GM18505 (cell line): ENCODE data around the gene PARVB.

Experiments used
- ATAC-seq: cut with Tn5 transposase; IDR thresholded peaks from one replicate; pipeline ENCODE4 v1.9.1; 2021; ENCODE audit not compliant: unreplicated experiment
- POLR2A ChIP-seq: IDR thresholded peaks from 4 replicates; pipeline ENCODE4 v1.6.1; 2011; ENCODE audit warnings: borderline replicate concordance; ENCODE audit not compliant: insufficient read depth, insufficient read length; ENCODE audit errors: extremely low read depth

The PARVB gene

GRCh38 chr22:44131412-44131811 is 107.3 kb downstream of the PARVB start:
- no peak for ATAC-seq
- no peak for TF ChIP-seq POLR2A

- ATAC-seq = no peak
- TF ChIP-seq POLR2A = no peak
Observed at GRCh38 chr22:44131989-44132685, 108.0 kb downstream of the PARVB start.

GRCh38 chr22:44132724-44133123 is 108.6 kb downstream of the PARVB start:
- no peak for TF ChIP-seq POLR2A
- ATAC-seq = no peak

- no peak for TF ChIP-seq POLR2A
- ATAC-seq = no peak
Observed at GRCh38 chr22:44133161-44133560, 109.1 kb downstream of the PARVB start.

- no peak for ATAC-seq
Observed at GRCh38 chr22:44133901-44134571, 109.9 kb downstream of the PARVB start.

GRCh38 chr22:44136112-44136511 is 112.0 kb downstream of the PARVB start:
- ATAC-seq = no peak
- no peak for TF ChIP-seq POLR2A

More at GRCh38 chr22:44133901-44134571, 109.9 kb downstream of the PARVB start:
- no peak for TF ChIP-seq POLR2A

GRCh38 chr22:44136786-44137185 is 112.7 kb downstream of the PARVB start:
- TF ChIP-seq POLR2A = no peak
- no peak for ATAC-seq

GRCh38 chr22:44137415-44137814 is 113.3 kb downstream of the PARVB start:
- no peak for ATAC-seq

GRCh38 chr22:44139773-44140172 is 115.7 kb downstream of the PARVB start:
- ATAC-seq = no peak
- no peak for TF ChIP-seq POLR2A

More at GRCh38 chr22:44137415-44137814, 113.3 kb downstream of the PARVB start:
- TF ChIP-seq POLR2A = no peak

- TF ChIP-seq POLR2A = no peak
- ATAC-seq = no peak
Observed at GRCh38 chr22:44142421-44143104, 118.5 kb downstream of the PARVB start.

GRCh38 chr22:44143105-44143474 is 119.0 kb downstream of the PARVB start:
- no peak for ATAC-seq
- TF ChIP-seq POLR2A = no peak

GRCh38 chr22:44143579-44143978 is 119.5 kb downstream of the PARVB start:
- no peak for TF ChIP-seq POLR2A
- no peak for ATAC-seq

- no peak for TF ChIP-seq POLR2A
- no peak for ATAC-seq
Observed at GRCh38 chr22:44144046-44144569, 120.0 kb downstream of the PARVB start.
